ENCODE measurements around the gene FGF21. TPM values are rescaled to one million over a fixed set of nuclear protein-coding genes. Genes with fewer than 3 reads are reported as not detected.
A peak's percentile ranks its signal among the peaks of the same experiment; 100 is the strongest.

FGF21 gene
- total RNA-seq, 3 donors from 2014 or later, result not detected

- no peak for TF ChIP-seq CTCF (IDR thresholded peaks at IDR 0.05)
- peaks cover 9% of the 10 kb centered on the region for H3K4me1 ChIP-seq (ENCODE audit: low read depth)
- DNase-seq (no peak), ATAC-seq (no peak)
- no peaks in the 10 kb centered on the region for H3K9me3 ChIP-seq
- intact Hi-C loops (cut with DNase I, micrococcal nuclease), result no loop called here
- no peaks in the 10 kb centered on the region for H3K36me3 ChIP-seq (ENCODE audit: low read depth)
- H3K4me3 ChIP-seq, result no peak overlapping the region
Observed at GRCh38 chr19:48802623-48803022, 47.3 kb downstream of the FGF21 start.

GRCh38 chr19:48804496-48804895 lies 49.2 kb downstream of the FGF21 start:
- no peak for ATAC-seq

GRCh38 chr19:48805452-48805851 lies 50.1 kb downstream of the FGF21 start:
- no peak for TF ChIP-seq CTCF (IDR thresholded peaks at IDR 0.05)
- no peak for ATAC-seq

More at GRCh38 chr19:48804496-48804895, 49.2 kb downstream of the FGF21 start:
- no peak overlapping the region for H3K4me3 ChIP-seq
- intact Hi-C loops (cut with DNase I, micrococcal nuclease), result no loop called here
- H3K9me3 ChIP-seq, result no peaks in the 10 kb centered on the region
- no peak for TF ChIP-seq CTCF (IDR thresholded peaks at IDR 0.05)
- H3K36me3 ChIP-seq (ENCODE audit: low read depth), result no peaks in the 10 kb centered on the region
- no peak for DNase-seq
- H3K4me1 ChIP-seq (ENCODE audit: low read depth), result peaks cover 18% of the 10 kb centered on the region

GRCh38 chr19:48806518-48806817 lies 51.1 kb downstream of the FGF21 start:
- Histone ChIP-seq H3K4me1 (ENCODE audit: low read depth) (peaks cover 30% of the 10 kb centered on the region), H3K9me3 (no peaks in the 10 kb centered on the region), H3K36me3 (ENCODE audit: low read depth) (no peaks in the 10 kb centered on the region), H3K4me3 (no peak overlapping the region)
- ATAC-seq (no peak), DNase-seq (peak in 1 of 3 donors; percentile 73)
- TF ChIP-seq CTCF (IDR thresholded peaks at IDR 0.05), result no peak
- intact Hi-C loops (cut with DNase I, micrococcal nuclease), result no loop called here

More at GRCh38 chr19:48805452-48805851, 50.1 kb downstream of the FGF21 start:
- intact Hi-C loops (cut with DNase I, micrococcal nuclease), result no loop called here
- peaks cover 25% of the 10 kb centered on the region for H3K4me1 ChIP-seq (ENCODE audit: low read depth)
- H3K36me3 ChIP-seq (ENCODE audit: low read depth), result no peaks in the 10 kb centered on the region
- H3K9me3 ChIP-seq, result no peaks in the 10 kb centered on the region
- no peak for DNase-seq
- no peak overlapping the region for H3K4me3 ChIP-seq

DNA sequence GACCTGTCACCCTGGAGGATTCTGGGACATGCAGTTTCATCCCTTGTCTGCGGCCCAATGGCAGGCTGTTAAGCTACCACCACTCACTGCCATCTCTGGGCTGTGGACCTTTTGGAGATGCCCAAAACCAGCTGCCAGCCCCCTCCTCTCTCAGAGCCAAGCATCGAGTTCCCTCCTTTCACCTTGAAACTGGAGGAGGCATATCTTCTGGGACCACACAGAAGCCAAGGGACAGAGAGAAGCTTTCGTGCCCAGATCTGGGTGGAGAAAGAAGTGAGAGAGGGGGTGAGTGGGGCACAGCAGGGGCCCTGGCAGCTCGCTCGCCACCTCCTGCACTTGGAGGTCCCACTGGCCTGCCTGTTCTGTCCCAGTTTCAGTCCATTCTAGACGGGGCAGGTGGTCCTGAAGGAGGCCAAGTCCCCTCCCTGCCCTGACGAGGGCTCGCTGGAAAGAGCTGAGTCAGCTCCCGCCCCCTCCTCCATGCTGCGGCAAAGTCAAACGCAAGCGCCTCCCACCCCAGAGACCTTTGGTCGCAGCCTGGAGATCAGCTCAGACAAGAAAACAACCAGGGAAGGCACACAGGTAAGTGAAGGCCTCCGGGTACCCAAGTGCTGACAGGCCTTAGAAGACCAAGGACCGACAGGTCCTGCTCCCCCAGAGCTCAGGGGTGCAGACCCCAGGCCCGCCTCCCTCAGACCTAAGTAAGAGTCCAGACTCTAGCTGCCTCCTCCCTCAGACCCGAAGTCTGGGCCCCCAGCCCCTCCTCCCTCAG lies 51.7 kb downstream of the FGF21 start:
- no peak overlapping the region for H3K4me3 ChIP-seq
- intact Hi-C loops (cut with DNase I, micrococcal nuclease), result no loop called here
- peak; percentile 63 to 81 (median 80) for DNase-seq
- no peak for TF ChIP-seq CTCF (IDR thresholded peaks at IDR 0.05)
- no peaks in the 10 kb centered on the region for H3K36me3 ChIP-seq (ENCODE audit: low read depth)
- peaks cover 35% of the 10 kb centered on the region for H3K4me1 ChIP-seq (ENCODE audit: low read depth)
- peak; percentile 71 for ATAC-seq
- H3K9me3 ChIP-seq, result no peaks in the 10 kb centered on the region

All from mucosa of descending colon (tissue), 3 donors.